Ishikawa (cell line): ENCODE results near the gene SIRT2.

Source experiments
- CEBPB ChIP-seq: IDR thresholded peaks from 2 replicates; pipeline ENCODE4 v1.6.1; 2012
- EP300 ChIP-seq: IDR thresholded peaks from 2 replicates; pipeline ENCODE4 v1.6.1; 2012; ENCODE audit warnings: borderline replicate concordance

DNA sequence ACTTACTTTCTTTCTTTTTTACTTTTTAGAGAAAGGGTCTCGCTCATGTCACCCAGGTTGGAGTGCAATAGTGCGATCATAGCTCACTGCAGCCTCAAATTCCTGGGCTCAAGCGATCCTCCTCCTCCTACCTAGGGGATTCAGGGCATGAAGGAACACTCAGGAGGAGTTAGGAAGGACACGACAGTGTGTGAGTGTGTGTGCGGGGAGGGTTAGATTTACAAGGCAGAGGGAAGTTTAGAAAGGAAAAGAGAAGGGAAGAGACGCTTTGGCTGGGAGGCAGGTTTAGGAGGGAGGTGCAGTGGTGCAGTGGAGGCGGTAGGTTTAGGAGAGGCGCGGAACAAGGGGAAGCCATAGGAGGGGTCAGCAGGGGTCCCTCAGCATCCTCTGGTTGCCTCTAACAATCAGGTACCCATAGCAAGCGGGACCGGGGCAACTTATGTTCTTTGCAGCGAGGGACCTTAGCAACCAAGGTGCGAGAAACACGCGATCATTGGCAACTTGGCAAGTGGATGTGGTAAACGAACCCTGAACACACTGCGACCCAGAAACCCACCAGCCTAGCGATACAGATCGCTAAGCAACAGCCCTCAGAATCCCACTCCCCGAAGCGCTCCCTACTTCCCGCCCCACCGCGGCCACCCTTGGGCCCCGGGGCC, 501 bp downstream of the SIRT2 start:
- TF ChIP-seq CEBPB (no peak), EP300 (no peak)
